AG09309 (cell line): ENCODE results near the gene OR2T27.
A peak's percentile ranks its signal among the peaks of the same experiment; 100 is the strongest.

ENCODE experiments used
- DNase-seq: peaks from one replicate; pipeline ENCODE4 v3.0.0-alpha.2; 2010; ENCODE audit warnings: low read depth
- H3K4me3 ChIP-seq: 2 replicates; pipeline ENCODE4 v1.5.1; 2011; ENCODE audit warnings: mild to moderate bottlenecking, low read depth, low read length, moderate library complexity; ENCODE audit not compliant: control insufficient read depth
- CTCF ChIP-seq: IDR thresholded peaks from 2 replicates; pipeline ENCODE4 v1.5.1; 2011; ENCODE audit warnings: mild to moderate bottlenecking, low read depth, low read length, inconsistent platforms; ENCODE audit not compliant: insufficient read depth, control insufficient read depth; ENCODE audit errors: missing control alignments

Gene OR2T27

GRCh38 chr1:248630551-248630950, 24.8 kb downstream of the OR2T27 start:
- TF ChIP-seq CTCF: no peak
- H3K4me3 ChIP-seq: no peak overlapping the region
- DNase-seq: no peak

GRCh38 chr1:248627971-248628844, 27.1 kb downstream of the OR2T27 start:
- H3K4me3 ChIP-seq: no peak overlapping the region
- TF ChIP-seq CTCF: no peak
- no peak for DNase-seq

GRCh38 chr1:248625971-248626370, 29.4 kb downstream of the OR2T27 start:
- no peak for DNase-seq
- TF ChIP-seq CTCF: no peak
- no peak overlapping the region for H3K4me3 ChIP-seq

- DNase-seq: no peak
- H3K4me3 ChIP-seq: no peak overlapping the region
- TF ChIP-seq CTCF: no peak
These were observed 30.2 kb downstream of the OR2T27 start for GRCh38 chr1:248625166-248625565.

- no peak overlapping the region for H3K4me3 ChIP-seq
- TF ChIP-seq CTCF: peak; percentile 33
- peak; percentile 1 for DNase-seq
These were observed 32.7 kb downstream of the OR2T27 start for GRCh38 chr1:248622570-248623001.

- no peak for TF ChIP-seq CTCF
- no peak for DNase-seq
- H3K4me3 ChIP-seq: no peak overlapping the region
These were observed 33.6 kb downstream of the OR2T27 start for GRCh38 chr1:248621770-248622169.
